Activated CD4-positive, alpha-beta T cell treated with anti-CD3 and anti-CD28 coated beads, Interleukin-10, Interleukin-2, amounts not matched to agents 100 ng/mL and 50 ng/mL, durations not matched to agents 16 hours and 8 hours (primary cell): ENCODE data around the gene MYL10.
"Not testable (repeated sequence)": the region's sequence is repeated elsewhere in the genome, so short reads cannot be mapped to it uniquely, and the experiment has no call there.

Source experiments
- DNase-seq: peaks from one replicate; pipeline ENCODE4 v3.0.0-alpha.2; 2020

Gene MYL10

DNA sequence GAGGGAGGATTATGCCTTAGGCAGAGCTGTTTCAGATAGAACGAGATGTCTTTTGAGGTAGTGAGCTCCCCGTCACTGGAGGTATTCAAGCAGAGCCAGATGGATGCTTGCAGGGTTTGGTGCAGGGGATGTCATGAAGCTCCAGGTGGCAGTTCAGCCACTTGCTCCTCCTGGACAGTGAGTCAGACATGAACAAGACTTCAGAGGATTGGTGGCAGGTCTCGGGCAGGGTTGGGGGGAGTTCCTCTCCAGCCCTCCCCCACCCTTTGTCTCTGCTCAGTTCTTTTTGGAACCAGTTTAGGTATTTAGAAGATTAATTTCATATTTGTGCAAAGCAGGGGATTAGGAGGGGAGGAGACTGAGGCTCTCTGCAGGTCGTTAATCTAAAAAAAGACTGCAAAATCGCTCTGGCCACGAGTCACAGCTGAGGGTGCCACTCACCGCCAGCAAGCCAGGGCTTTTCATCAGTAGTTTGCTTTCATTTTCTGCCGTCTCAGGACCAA lies 21.5 kb upstream of the MYL10 start:
- no peak for DNase-seq

DNA sequence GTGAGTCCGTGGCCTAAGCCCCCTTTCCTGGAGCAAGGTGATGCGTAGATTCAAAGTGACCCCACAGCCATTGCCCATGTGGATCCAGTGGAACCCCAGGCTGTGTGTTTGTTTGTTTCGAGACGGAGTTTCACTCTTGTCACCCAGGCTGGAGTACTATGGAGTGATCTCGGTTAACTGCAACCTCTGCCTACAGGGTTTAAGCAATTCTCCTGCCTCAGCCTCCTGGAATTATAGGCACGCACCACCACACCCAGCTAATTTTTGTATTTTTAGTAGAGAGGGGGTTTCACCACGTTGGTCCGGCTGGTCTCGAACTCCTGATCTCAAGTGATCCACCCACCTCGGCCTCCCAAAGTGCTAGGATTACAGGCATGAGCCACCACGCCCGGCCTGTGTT lies 18.8 kb upstream of the MYL10 start:
- DNase-seq, result not testable (repeated sequence)

DNA sequence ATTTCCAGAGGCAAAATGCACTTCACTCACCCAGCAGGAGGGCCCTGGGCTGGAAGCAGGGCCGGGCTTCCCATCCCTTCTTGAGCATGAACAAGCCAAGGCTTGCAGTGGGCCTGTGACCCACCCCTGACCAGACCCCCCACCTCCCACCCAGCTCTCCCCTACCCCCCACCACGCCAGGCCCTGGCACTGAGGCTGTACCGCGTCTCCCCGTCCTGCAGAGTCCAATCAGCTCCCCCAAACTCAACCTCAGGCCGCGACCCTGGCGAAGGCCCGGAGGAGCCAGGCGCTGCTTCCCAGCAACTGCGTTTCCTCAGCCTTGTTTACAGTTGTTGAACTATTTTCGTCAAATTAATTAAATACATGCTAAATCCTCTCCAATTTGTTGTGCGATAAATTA lies 16.9 kb upstream of the MYL10 start:
- no peak for DNase-seq

DNA sequence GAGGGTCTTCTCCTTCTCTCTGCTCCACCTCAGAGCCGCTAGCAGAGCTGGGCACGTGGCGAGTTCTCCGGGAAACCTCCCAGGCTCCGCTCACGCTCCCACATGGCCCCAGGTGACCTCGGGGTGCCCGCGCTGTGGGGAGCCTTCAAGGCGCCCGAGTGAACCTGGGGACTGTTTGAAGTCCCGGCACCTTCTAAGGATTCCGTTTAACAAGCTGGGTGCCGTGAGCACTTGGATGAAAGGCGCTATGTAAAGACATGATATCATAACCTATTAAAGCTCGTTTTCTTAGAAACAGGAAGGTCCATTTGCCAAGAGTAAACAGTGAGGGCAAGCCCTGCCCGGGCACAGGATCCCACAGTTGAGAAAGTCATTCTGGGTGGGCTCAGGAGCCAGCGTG lies 15.8 kb upstream of the MYL10 start:
- no peak for DNase-seq

DNA sequence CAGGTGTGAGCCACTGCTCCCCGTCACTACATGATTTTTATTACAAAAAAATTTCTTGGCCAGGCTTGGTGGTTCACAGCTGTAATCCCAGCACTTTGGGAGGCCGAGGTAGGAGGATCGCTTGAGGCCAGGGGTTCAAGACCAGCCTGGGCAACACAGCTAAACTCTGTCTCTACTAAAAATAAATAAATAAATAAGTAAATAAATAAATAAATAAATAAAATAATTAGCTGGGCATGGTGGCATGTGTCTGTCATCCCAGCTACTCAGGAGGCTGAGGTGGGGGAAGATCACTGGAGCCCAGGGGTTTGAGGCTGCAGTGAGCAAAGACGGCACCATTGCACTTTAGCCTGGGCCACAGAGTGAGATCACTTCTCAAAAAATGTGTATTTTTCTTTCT lies 10.0 kb upstream of the MYL10 start:
- DNase-seq, result not testable (repeated sequence)

DNA sequence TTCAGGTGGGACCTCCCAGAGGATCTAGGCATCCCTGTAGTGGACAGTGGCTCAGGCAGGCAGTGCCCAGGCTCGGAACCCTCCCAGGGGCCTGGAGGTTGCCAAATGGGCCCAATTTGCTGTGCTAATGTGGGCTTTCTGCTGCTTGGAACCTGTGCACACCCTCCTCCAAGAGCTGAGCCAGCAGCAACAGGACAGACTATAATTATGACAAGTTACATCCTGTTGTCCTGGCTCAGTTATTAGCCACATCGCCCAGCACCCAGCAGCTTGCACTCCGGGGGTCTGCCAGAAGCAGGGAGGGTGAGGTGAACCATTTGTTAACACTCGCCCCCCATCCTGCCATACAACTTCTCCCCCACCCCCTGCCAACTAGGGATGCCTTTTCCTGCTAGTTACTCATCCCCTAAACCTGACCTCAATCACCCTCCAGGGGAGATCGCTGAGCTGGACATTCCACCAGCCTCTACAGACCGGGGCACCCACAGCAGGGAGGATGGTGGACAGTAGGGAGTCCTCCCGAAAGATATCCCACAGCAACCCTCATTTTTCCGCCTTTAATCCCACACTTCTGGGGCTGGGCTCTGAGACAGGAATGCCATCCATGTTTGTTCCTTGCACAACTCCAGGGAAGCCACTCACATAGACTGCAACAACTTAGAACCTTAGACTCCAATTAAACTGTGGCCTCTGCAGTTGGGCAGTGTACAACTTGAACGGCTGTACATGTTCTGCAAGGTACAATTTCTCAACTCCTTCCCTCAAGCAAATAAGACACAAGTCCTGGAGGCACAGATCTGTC lies 7.9 kb upstream of the MYL10 start:
- no peak for DNase-seq

DNA sequence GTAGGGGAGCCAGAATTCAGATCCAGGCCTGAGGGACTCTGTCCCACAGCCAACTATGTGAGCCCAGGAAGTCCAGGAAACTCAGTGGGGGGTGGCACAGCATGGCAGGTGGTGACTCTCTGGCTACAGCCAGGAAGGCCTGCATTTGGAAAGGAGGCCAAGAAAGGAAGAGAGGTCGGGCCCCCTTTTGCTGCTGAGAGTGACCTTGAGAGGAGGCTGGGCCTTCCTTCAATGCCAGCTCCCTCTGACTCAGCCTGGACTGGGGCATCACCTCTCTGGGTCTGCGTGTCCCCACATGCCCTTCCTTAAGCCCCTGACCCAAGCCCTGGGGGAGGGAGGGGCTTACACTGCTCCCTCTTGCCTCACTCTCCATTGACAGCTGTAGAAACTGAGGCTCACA lies 6.4 kb upstream of the MYL10 start:
- no peak for DNase-seq

DNA sequence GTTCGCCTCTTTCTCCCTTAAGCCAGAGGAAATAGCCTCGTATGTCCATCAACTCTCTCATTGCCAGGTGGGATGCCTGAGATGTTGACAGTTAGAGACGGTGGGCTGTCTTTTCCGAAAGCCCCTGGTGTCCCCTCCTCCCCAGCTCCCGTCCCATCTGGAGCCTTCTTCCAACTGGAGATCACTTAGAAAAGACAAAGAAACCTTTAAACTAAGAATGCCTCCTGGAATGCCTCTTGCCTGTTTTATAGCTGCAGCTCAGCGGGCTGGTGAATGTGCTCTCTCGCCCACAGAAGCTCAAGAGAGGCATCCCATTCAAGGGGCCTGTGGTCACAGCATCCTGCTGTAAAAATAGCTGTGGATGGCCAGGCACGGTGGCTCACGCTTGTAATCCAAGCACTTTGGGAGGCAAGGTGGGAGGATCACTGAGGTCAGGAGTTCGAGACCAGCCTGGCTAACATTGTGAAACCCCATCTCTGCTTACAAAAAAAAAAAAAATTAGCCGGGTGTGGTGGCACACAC lies 5.2 kb upstream of the MYL10 start:
- DNase-seq, result no peak

DNA sequence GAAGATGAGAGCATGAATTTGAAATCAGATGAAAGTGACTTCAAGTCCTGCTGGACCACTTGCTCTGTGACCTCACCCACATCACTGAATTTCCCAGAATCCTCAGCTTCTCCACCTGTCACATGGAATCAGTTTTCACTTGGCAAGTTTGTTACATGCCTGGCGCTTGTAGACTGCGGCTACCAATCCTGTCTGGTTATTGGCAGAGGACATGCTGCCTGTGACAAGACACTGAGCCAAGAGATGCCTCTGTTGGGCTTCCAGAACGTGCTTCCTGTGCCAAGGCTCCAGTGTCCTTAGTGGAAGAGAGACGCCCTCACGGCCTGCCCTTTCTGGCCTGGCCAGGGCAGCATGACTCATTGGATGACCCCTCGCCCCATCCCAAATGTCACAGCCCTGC lies 4.4 kb upstream of the MYL10 start:
- no peak for DNase-seq

DNA sequence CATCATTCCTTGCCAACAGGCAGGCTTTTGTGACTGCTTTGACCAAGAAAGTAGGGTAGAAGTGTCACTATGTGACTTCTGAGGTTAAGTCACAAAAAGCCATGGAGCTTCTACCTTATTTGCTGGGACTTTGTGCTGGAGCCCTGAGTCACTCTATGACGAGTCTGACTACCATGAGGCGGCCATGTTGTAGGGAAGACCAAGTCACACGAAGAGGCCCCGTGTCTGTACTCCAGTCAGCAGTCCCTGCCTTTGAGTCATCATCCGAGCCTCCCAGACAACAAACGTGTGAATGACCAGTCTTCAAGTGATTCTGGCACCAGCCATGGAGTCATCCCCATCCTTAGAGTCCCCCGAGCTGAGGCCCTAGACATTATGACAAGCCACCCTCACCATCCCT lies 3.5 kb upstream of the MYL10 start:
- DNase-seq, result no peak

DNA sequence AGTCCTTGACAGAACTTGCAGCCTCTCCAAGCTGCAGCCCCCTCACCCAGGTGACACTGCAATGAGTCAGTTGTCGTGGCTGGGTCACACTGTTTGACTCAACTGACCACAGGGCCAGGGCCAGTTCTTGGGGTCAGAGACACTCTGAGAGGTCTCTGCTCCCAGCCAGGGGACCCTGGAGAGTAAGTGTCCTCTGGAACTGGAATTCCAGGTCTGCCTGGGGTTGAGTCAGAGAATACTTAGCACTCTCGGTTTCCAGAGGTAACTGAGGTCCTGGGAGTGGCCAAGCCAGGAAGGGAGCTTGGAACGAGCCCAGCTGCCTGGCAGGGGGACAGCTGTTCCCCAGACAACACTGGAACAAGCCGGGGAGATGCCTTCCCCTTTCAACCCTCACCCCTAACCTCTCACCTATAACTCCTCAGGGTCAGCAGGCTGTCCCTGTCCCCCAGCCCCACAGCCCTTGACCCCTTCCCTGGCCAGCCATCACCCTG lies 2.2 kb upstream of the MYL10 start:
- no peak for DNase-seq

DNA sequence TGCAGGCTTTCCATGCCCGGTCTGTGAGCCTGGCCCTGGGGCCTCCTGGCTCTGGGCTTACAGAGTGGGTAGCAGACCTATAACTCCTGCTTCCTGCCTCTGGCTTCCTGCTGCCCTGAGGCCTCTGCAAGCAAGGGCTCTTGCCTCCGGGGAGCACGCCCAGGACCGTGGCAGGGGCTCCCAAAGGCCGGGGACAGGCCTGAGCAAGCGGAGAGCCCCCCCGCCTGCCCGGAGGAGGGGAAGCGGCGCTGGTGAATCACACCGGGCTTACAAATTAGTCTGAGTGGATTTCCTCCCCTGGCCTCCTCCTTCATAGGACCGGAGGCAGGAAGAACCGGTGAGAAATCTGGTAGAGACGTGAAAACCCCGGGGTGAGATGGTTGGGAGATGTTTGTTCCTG lies 1.5 kb upstream of the MYL10 start:
- DNase-seq, result no peak

DNA sequence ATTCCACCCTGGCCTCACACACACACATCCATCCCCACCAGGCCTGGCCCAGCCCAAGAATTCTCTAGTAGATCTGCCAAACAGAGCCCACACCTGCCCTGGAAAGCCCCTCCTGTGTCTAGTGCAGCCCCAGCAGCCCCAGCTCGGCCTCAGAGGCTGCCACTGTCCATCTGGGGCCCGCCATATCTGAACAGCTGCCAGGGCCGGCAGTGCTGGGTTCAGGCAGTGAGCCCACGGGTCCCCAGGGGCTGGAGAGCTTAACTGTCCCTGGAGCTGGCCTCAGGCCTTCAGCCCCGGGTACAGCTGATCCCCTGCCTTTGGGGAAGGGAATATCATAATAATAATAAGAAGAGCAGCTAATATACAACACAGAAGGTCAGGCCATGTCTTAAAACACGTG lies 574 bp downstream of the MYL10 start:
- no peak for DNase-seq

DNA sequence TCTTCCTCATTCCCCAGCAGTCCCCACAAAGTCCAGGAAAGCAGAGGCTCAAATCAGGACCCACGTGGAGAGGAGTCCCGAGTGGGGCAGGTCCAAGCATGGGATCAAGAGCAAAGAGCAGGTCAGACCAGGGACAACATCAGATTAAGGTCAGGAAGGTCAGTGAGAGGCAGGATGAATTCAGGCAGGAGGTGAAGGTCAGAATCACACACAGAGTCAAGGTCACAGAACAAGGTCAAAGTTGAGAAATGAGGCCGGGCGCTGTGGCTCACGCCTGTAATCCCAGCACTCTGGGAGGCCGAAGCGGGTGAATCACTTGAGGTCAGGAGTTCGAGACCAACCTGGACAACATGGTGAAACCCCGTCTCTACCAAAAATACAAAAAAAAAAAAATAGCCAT lies 2.3 kb downstream of the MYL10 start:
- DNase-seq, result no peak

DNA sequence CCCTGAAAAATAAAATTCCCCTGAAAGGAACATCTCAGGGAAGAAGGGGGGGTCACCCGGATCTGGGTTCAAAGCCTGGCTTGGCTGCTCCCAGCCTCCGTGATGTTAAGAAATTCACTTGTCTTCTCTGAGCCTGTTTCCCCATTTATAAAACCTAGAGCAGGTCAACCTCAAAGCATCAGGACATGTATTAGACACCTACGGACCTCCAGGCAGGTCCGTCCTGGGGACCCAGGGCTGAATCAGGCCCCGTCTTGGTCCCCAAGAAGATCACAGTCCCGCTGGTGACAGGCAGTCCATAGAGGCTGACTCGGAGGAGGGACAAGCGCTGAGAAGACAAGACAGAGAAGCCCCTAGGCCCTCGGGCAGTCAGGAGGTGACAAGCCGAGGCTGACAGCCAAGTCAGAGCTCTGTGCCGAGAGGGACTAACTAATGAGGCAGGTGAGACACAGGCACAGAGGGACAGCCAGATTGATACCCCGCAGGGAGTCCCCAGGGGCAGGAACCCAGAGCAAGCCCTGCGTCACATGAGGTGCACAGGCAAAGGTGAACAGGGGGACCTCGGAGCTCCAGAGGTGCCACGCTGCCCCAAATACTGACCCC lies 2.9 kb downstream of the MYL10 start:
- no peak for DNase-seq

DNA sequence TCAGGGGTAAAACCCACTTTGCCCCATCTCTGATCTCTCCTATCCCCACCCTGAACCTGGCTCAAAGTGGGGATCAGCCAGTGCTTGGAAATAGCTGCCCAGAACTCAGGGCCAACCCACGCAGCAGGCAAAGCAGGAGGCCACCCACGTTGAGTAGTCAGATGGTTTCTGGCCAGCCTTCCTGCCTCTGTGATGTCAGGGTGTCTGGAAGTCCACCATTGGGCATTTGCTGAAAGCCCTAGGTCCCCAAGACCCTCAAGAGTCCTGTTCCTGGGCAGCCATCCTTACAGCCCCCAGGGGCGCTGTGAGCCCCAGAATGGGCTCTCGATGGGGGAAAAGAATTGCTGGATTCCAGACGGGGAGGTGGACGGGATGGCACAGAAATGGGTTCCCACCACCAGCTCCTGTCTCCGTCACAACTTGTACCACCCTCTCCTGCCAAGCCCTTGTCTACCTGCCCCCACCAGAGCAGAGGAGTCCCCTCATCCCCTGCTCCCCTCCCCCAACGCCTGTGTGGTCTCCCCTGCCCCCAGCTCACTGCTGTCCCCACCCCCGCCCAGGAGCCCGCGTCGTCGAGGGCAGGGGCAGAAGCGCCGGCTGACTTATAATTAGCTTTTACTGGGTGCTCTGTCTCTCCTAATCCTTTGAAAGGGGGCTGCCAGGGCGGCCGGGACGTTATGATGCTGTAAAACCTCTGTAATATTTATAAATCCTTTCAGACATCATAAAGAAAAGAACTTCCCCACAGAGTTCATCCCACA lies 3.9 kb downstream of the MYL10 start:
- DNase-seq, result no peak

DNA sequence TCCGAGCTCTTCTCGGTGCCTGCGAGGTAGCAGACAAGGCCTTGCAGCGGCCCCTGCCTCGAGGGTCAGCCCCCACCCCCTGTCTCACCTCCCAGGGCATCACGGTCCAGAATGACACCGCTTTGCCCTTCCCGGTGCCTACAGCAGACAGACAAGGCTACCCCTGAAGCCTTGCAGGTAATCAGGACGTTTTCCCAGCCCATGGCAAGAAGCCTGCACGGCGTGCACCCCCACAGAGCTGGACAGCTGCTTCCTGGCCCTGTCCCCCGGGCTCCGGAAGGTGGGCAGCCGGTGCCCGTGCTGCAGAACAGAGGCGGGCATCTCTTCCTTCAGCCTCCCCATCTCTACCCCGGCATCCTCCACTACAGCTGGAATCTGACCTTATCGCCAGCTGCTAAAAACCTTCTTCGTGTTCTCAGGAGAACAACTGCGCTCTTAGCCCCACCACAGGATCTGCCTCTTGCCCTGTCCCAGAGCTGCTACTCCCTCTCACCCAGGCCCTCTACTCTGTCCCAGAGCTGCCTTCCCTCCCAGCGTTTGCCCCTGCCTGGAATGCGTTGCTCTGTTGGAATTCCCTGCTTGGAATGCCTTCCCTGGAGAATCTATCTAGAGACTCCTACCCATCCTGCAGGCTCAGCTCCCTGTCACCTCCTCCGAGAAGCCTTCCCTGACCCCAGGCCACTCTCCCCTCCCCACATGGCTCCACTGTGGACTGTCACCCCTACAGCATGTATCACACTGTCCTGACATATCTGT lies 4.7 kb downstream of the MYL10 start:
- no peak for DNase-seq

DNA sequence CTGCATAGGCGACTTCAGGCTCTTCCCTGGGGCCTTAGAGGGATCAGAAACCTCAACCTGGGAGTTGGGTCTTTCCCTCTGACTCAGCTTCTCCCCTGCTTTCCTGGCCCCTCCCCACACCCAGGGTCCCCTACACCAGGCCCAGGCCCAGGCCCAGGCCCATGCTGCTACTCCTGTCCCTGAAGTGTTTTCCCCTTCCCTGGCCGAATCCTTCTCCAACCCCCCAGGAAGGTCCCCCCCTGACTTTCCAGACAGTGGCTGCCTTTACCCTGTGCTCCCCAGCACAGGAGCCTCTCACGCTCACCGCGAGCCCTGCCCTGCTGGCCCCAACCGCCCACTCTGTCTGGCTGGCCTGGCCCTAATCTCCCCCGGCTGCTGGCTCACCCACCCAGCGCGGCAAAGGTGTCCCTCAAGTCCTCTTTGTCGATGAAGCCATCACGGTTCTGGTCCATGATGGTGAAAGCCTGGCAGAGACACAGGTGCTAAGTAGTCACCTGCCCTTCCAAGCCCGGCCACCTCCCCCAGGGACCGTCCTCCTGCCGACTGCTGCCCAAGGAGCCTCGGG lies 6.4 kb downstream of the MYL10 start:
- no peak for DNase-seq

DNA sequence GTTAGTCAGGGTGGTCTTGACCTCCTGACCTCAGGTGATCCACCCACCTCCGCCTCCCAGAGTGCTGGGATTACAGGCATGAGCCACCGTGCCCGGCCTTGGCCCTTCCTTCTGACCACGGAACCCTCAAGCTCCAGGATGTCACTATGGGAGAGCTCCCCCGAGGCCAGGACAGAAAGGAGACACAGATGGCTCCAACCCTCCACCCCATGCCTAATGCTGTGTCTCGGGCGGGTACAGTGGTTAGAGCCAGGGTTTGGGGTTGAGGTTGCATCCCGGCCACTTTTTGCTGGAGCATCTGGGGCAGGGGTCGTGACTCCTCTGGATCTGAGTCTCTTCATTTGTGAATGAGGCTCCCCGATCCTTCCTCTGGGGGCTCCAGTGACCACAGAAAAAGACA lies 8.1 kb downstream of the MYL10 start:
- no peak for DNase-seq

DNA sequence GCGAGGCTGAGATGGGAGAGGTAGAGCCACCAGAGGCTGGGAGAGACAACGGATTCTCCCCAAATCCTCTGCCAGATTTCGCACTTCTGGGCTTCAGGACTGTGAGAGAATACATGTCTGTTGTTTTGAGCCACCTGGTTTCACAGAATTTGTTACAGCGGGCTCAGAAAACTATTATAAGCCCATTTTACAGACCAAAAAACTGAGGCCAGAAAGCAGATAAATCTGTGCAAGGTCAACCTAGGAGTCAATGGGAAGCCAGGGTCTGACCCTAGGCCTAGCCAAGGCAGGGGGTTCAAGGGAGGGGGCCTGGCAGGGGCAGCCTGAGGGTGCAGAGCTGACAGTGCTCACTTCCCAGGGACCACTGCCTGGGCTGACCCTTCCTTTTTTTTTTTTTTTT lies 8.7 kb downstream of the MYL10 start:
- no peak for DNase-seq

DNA sequence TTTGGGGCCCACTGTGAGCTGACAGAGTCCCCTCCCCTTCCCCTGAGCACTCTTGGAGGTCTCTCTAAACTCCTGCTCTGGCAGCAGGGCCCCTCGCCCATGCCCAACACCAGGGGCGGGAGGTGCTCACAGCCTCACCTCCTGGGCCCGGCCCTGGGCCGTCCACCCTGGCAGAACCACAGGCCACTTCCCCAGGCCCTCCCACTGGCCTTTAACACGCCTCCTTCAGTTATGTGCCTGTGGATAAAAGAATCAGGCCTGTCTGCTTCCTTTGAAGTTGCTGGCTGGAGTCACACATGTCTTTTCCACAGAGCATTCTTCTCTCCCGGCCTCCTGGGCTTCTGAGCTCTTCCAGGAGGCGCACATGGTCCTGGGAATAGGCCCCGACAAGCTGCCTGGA lies 10.2 kb downstream of the MYL10 start:
- no peak for DNase-seq

DNA sequence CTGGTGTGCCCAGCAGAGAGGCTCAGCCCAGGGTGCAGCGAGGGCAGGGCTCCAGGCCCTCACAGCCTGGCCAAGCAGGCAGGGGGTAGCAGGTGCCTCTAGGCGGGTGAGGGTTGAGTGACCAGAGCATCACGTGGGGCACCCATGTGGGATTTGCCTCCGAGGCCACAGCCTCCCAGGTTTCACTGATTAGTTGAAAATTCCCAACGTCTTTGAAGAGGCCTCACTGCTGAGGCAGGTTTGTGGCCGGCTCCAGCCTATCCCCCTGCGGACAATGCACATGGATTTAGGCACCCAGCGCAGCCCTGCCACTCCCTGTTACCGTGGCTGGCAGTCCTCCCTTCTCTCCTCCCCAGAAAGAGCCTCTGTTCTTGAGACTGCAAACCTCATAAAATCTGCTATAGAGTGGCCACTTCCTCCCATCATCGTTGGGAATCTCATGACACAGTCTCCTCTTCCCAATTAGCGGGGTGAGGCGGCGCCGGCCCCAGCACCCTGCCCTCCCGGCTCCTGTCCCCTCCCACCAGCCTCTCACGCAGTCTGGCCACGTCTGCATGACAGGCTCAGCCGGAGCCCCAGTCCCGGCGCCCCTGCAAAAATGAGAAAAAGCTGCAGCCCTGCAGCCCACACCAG lies 10.8 kb downstream of the MYL10 start:
- no peak for DNase-seq
